ENCODE results near the gene TRERF1.
A peak's percentile ranks its signal among the peaks of the same experiment; 100 is the strongest.

DNA sequence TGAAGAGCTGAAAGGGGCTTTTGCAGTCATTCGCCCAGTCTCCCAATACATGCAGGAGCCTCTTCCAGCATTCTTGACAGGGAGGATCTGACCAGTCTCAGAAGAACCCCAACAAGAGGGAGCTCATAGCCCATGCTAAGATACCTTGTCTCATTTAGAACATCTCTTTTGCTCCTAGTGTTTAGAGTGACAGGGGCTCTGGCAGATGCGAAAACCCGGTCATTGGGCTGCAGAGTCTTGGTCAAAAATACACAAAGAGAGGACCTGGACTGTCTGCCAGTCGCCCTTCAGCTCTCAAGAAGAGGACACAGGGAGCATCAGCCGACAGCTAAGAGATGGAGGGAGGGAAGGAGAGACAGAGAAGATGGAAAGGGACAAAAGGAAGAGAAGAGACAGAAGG is 257.7 kb downstream of the TRERF1 start:
- TF ChIP-seq BACH2 (CRISPR knock-in tag; IDR thresholded peaks at IDR 0.05; ENCODE audit: borderline replicate concordance) (no peak), PATZ1 (CRISPR knock-in tag; IDR thresholded peaks at IDR 0.05; ENCODE audit: borderline replicate concordance) (no peak), GLIS3 (CRISPR knock-in tag; IDR thresholded peaks at IDR 0.05) (no peak), CSDC2 (CRISPR knock-in tag; IDR thresholded peaks at IDR 0.05) (0 out of 2 replicates have a peak, but pooled peaks have one; percentile 11), RARB (CRISPR knock-in tag; IDR thresholded peaks at IDR 0.05) (no peak), ZC3H10 (CRISPR knock-in tag; IDR thresholded peaks at IDR 0.05) (no peak)
- TF ChIP-seq, protein P1, sequence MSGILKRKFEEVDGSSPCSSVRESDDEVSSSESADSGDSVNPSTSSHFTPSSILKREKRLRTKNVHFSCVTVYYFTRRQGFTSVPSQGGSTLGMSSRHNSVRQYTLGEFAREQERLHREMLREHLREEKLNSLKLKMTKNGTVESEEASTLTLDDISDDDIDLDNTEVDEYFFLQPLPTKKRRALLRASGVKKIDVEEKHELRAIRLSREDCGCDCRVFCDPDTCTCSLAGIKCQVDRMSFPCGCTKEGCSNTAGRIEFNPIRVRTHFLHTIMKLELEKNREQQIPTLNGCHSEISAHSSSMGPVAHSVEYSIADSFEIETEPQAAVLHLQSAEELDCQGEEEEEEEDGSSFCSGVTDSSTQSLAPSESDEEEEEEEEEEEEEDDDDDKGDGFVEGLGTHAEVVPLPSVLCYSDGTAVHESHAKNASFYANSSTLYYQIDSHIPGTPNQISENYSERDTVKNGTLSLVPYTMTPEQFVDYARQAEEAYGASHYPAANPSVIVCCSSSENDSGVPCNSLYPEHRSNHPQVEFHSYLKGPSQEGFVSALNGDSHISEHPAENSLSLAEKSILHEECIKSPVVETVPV (CRISPR knock-in tag; IDR thresholded peaks at IDR 0.05) = no peak
